Thoracic aorta endothelial cell (primary cell): ENCODE measurements around the gene PRMT6. TPM values are rescaled to one million over a fixed set of nuclear protein-coding genes. Genes with fewer than 3 reads are reported as not detected.

Experiments used
- total RNA-seq: library from RNA; depleted of rRNA; stranded (reverse); fragments of >200 nt; gene quantifications from 2 replicates; pipeline ENCODE4 v1.2.3, GENCODE V29; 2012

PRMT6 gene
- total RNA-seq, result 26.9 and 27.9 TPM in 2 replicates

DNA sequence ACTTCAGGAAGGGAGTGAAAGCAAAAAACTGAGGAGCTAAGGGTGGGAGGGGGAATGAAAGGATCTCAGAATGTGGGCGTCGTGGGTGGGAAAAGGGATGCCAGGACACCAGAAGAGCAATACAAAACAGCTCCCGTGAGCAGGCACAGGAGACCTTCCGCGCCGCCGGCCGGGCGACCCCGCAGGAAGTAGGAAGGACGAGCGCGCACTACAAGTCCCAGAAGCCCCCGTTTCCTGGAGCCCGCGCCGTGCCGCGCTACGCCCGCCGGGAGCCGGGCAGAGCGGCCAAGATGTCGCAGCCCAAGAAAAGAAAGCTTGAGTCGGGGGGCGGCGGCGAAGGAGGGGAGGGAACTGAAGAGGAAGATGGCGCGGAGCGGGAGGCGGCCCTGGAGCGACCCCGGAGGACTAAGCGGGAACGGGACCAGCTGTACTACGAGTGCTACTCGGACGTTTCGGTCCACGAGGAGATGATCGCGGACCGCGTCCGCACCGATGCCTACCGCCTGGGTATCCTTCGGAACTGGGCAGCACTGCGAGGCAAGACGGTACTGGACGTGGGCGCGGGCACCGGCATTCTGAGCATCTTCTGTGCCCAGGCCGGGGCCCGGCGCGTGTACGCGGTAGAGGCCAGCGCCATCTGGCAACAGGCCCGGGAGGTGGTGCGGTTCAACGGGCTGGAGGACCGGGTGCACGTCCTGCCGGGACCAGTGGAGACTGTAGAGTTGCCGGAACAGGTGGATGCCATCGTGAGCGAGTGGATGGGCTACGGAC, at the start of gene PRMT6:
PRMT6 (plus strand) TSS at position 249 of the 771 bp plus-strand sequence; CDS start at position 291, 42 bp downstream.

Other genes starting within 250 kb of the PRMT6 start
- gene NTNG1, start 84.4 kb downstream of the PRMT6 start, total RNA-seq, result 0.13 and 1.0 TPM in 2 replicates